H9 (cell line): ENCODE measurements around the gene BTBD8. TPM values are rescaled to one million over a fixed set of nuclear protein-coding genes. Genes with fewer than 3 reads are reported as not detected.

ENCODE experiments used
- DNase-seq: peaks from one replicate; pipeline ENCODE4 v3.0.0-alpha.2; 2017
- H2AFZ ChIP-seq: one replicate; pipeline ENCODE4 v1.6.1; 2013; ENCODE audit warnings: mild to moderate bottlenecking, low read length, control low read depth, moderate library complexity
- H2AK5ac ChIP-seq: 2 replicates; pipeline ENCODE4 v1.6.1; 2013; ENCODE audit warnings: low read length, control low read depth, mixed read lengths; ENCODE audit not compliant: insufficient read length
- H2BK120ac ChIP-seq: one replicate; pipeline ENCODE4 v1.6.1; 2013; ENCODE audit warnings: low read depth, mild to moderate bottlenecking, low read length, control low read depth, inconsistent platforms; ENCODE audit not compliant: poor library complexity, severe bottlenecking
- H2BK12ac ChIP-seq: 2 replicates; pipeline ENCODE4 v1.6.1; 2013; ENCODE audit warnings: low read length, control low read depth, mixed read lengths, low read depth; ENCODE audit not compliant: insufficient read length
- H2BK15ac ChIP-seq: 2 replicates; pipeline ENCODE4 v1.6.1; 2013; ENCODE audit warnings: low read depth, low read length, control low read depth
- H2BK20ac ChIP-seq: one replicate; pipeline ENCODE4 v1.6.1; 2013; ENCODE audit warnings: low read depth, mild to moderate bottlenecking, low read length, control low read depth, inconsistent platforms; ENCODE audit not compliant: poor library complexity, severe bottlenecking
- H2BK5ac ChIP-seq: 2 replicates; pipeline ENCODE4 v1.6.1; 2013; ENCODE audit warnings: low read length, control low read depth, mixed read lengths; ENCODE audit not compliant: insufficient read length
- H3K14ac ChIP-seq: 2 replicates; pipeline ENCODE4 v1.6.1; 2013; ENCODE audit warnings: low read length, control low read depth; ENCODE audit not compliant: insufficient read depth
- H3K18ac ChIP-seq: 2 replicates; pipeline ENCODE4 v1.6.1; 2013; ENCODE audit warnings: low read depth, mild to moderate bottlenecking, mixed read lengths, low read length, control low read depth; ENCODE audit not compliant: insufficient read length
- H3K23ac ChIP-seq: 2 replicates; pipeline ENCODE4 v1.6.1; 2013; ENCODE audit warnings: low read length, control low read depth, mixed read lengths, low read depth; ENCODE audit not compliant: insufficient read length
- H3K23me2 ChIP-seq: 2 replicates; pipeline ENCODE4 v1.6.1; 2013; ENCODE audit warnings: low read depth, mild to moderate bottlenecking, mixed read lengths, low read length, control low read depth; ENCODE audit not compliant: insufficient read length, poor library complexity, severe bottlenecking
- H3K27ac ChIP-seq: 2 replicates; pipeline ENCODE4 v1.5.1; 2013; ENCODE audit warnings: low read length, control low read depth, mixed read lengths, low read depth; ENCODE audit not compliant: insufficient read length
- H3K27me3 ChIP-seq: 2 replicates; pipeline ENCODE4 v1.6.1; 2013; ENCODE audit warnings: low read length, control low read depth, inconsistent platforms; ENCODE audit not compliant: insufficient read depth
- H3K4ac ChIP-seq: 2 replicates; pipeline ENCODE4 v1.6.1; 2013; ENCODE audit warnings: low read depth, mild to moderate bottlenecking, control low read depth, inconsistent platforms, low read length, moderate library complexity
- H3K4me1 ChIP-seq: 2 replicates; pipeline ENCODE4 v1.6.1; 2013; ENCODE audit warnings: low read length, control low read depth, inconsistent platforms; ENCODE audit not compliant: insufficient read depth
- H3K4me2 ChIP-seq: 2 replicates; pipeline ENCODE4 v1.6.1; 2013; ENCODE audit warnings: low read length, control low read depth, mixed read lengths; ENCODE audit not compliant: insufficient read length, insufficient read depth
- H3K56ac ChIP-seq: 2 replicates; pipeline ENCODE4 v1.6.1; 2013; ENCODE audit warnings: low read depth, mild to moderate bottlenecking, mixed read lengths, low read length, control low read depth; ENCODE audit not compliant: insufficient read length
- H3K79me1 ChIP-seq: 2 replicates; pipeline ENCODE4 v1.6.1; 2013; ENCODE audit warnings: low read depth, mild to moderate bottlenecking, moderate library complexity, low read length, control low read depth, inconsistent platforms; ENCODE audit not compliant: insufficient read depth, poor library complexity, severe bottlenecking
- H3K79me2 ChIP-seq: 2 replicates; pipeline ENCODE4 v1.6.1; 2013; ENCODE audit warnings: low read length, control low read depth, inconsistent platforms; ENCODE audit not compliant: insufficient read depth
- H3K9ac ChIP-seq: 2 replicates; pipeline ENCODE4 v1.6.1; 2013; ENCODE audit warnings: low read length, control low read depth, mixed read lengths; ENCODE audit not compliant: insufficient read length; ENCODE audit errors: extremely low read depth
- H3K9me3 ChIP-seq: one replicate; pipeline ENCODE4 v1.6.1; 2013; ENCODE audit warnings: low read depth, low read length, inconsistent platforms; ENCODE audit not compliant: control insufficient read depth
- H3T11ph ChIP-seq: one replicate; pipeline ENCODE4 v1.6.1; 2013; ENCODE audit warnings: mild to moderate bottlenecking, low read length, control low read depth, inconsistent platforms
- H4K20me1 ChIP-seq: one replicate; pipeline ENCODE4 v1.6.1; 2013; ENCODE audit not compliant: control insufficient read depth, insufficient read length, insufficient read depth
- H4K5ac ChIP-seq: 2 replicates; pipeline ENCODE4 v1.6.1; 2013; ENCODE audit warnings: low read depth, mild to moderate bottlenecking, mixed read lengths, low read length, control low read depth; ENCODE audit not compliant: insufficient read length
- H4K8ac ChIP-seq: replicated peaks from 2 replicates; pipeline ENCODE4 v1.6.1; 2013; ENCODE audit warnings: low read length, control low read depth, mixed read lengths, low read depth; ENCODE audit not compliant: insufficient read length
- H4K91ac ChIP-seq: 2 replicates; pipeline ENCODE4 v1.6.1; 2013; ENCODE audit warnings: low read depth, mild to moderate bottlenecking, moderate library complexity, mixed read lengths, low read length, control low read depth; ENCODE audit not compliant: insufficient read length
- H3K27ac Mint-ChIP-seq, 3 experiments: 2 replicates in 2 of 3; 3 replicates in 1 of 3; pipeline ENCODE4 v1.8.0; 2020 to 2021; ENCODE audit warnings: mixed read lengths in 3 of 3, mild to moderate bottlenecking in 1 of 3, moderate library complexity in 1 of 3
- H3K27me3 Mint-ChIP-seq: 2 replicates; pipeline ENCODE4 v1.8.0; 2021; ENCODE audit warnings: low read depth, mild to moderate bottlenecking, moderate library complexity, mixed read lengths
- H3K36me3 Mint-ChIP-seq, 3 experiments: 2 replicates in 2 of 3; 3 replicates in 1 of 3; pipeline ENCODE4 v1.8.0; 2020 to 2021; ENCODE audit warnings: low read depth in 3 of 3, mixed read lengths in 3 of 3; ENCODE audit not compliant: insufficient read depth in 1 of 3
- H3K4me1 Mint-ChIP-seq, 2 experiments: 2 replicates each; pipeline ENCODE4 v1.8.0; 2020; ENCODE audit warnings: mixed read lengths in 2 of 2
- H3K4me3 Mint-ChIP-seq, 2 experiments: 2 replicates in 1 of 2; 3 replicates in 1 of 2; pipeline ENCODE4 v1.8.0; 2020 to 2021; ENCODE audit warnings: mild to moderate bottlenecking in 2 of 2, mixed read lengths in 2 of 2, moderate library complexity in 1 of 2
- H3K9me3 Mint-ChIP-seq, 2 experiments: 2 replicates in 1 of 2; 3 replicates in 1 of 2; pipeline ENCODE4 v1.8.0; 2020; ENCODE audit warnings: mild to moderate bottlenecking in 2 of 2, mixed read lengths in 2 of 2, moderate library complexity in 1 of 2
- CTCF ChIP-seq: fragments of 200-600 bp; sonication (generic); conservative IDR thresholded peaks from 3 replicates; pipeline ENCODE4 v1.8.0; 2021; ENCODE audit warnings: antibody characterized with exemption, mild to moderate bottlenecking
- WGBS: extraction: QIAGEN DNeasy Blood & Tissue Kit; methylation state at CpG from one replicate; pipeline ENCODE4 v1.1.7; 2013; ENCODE audit warnings: missing lambda C conversion rate, low lambda C conversion rate, mixed read lengths; ENCODE audit not compliant: insufficient read length; ENCODE audit errors: extremely low coverage; 5-methylcytosine and 5-hydroxymethylcytosine counted together
- total RNA-seq: library from RNA; stranded (reverse); gene quantifications from 2 replicates; pipeline ENCODE4 v1.2.1, GENCODE V29; 2021

The BTBD8 gene
- total RNA-seq, 1 experiment from 2014 or later = 1.4 TPM

GRCh38 chr1:92108631-92109030, 28.5 kb downstream of the BTBD8 start:
- no peak overlapping the region for H3K23ac ChIP-seq
- H2BK12ac ChIP-seq = no peak overlapping the region
- DNase-seq = no peak
- no peak overlapping the region for H3K4ac ChIP-seq
- Mint-ChIP-seq H3K27ac (no peak overlapping the region), H3K27me3 (no peaks in the 10 kb centered on the region; the same call in 1 of the 2 replicates), H3K4me1 (no peaks in the 10 kb centered on the region), H3K36me3 (no peaks in the 10 kb centered on the region), H3K9me3 (no peaks in the 10 kb centered on the region), H3K4me3 (no peak overlapping the region)
- H2BK20ac ChIP-seq = no peak overlapping the region
- H3K27me3 ChIP-seq = no peaks in the 10 kb centered on the region
- no peak overlapping the region for H2BK15ac ChIP-seq
- no peak overlapping the region for H2BK5ac ChIP-seq
- no peak overlapping the region for H3T11ph ChIP-seq
- no peak overlapping the region for H3K9ac ChIP-seq
- H3K14ac ChIP-seq = no peak overlapping the region
- H3K79me2 ChIP-seq = no peaks in the 10 kb centered on the region
- no peak overlapping the region for H4K8ac ChIP-seq
- peaks cover 3% of the 10 kb centered on the region for H4K20me1 ChIP-seq
- H4K5ac ChIP-seq = no peak overlapping the region
- H3K23me2 ChIP-seq = no peaks in the 10 kb centered on the region
- WGBS = no CpG with 5 or more reads among the region's 2 CpGs
- no peaks in the 10 kb centered on the region for H3K4me1 ChIP-seq
- no peaks in the 10 kb centered on the region for H3K9me3 ChIP-seq
- H2BK120ac ChIP-seq = no peak overlapping the region
- no peak overlapping the region for H4K91ac ChIP-seq
- no peaks in the 10 kb centered on the region for H3K79me1 ChIP-seq
- H2AK5ac ChIP-seq = no peak overlapping the region
- H2AFZ ChIP-seq = no peak overlapping the region
- no peak overlapping the region for H3K56ac ChIP-seq
- H3K18ac ChIP-seq = no peak overlapping the region
- no peak overlapping the region for H3K4me2 ChIP-seq
- H3K27ac ChIP-seq = no peak overlapping the region
- TF ChIP-seq CTCF = no peak
